BLaER1 (cell line): ENCODE results near the gene ZNF615.
"Not testable (repeated sequence)": the region's sequence is repeated elsewhere in the genome, so short reads cannot be mapped to it uniquely, and the experiment has no call there.

Experiments
- H3K27ac ChIP-seq: shearing (Covaris generic); formaldehyde crosslinking; 2 replicates; pipeline ENCODE4 v1.8.1; 2022
- H3K27me3 ChIP-seq: shearing (Covaris generic); formaldehyde crosslinking; 2 replicates; pipeline ENCODE4 v1.8.1; 2022
- H3K36me3 ChIP-seq: shearing (Covaris generic); formaldehyde crosslinking; 2 replicates; pipeline ENCODE4 v1.8.1; 2022
- H3K4me1 ChIP-seq: shearing (Covaris generic); formaldehyde crosslinking; 2 replicates; pipeline ENCODE4 v1.8.1; 2022
- H3K4me2 ChIP-seq: shearing (Covaris generic); formaldehyde crosslinking; 2 replicates; pipeline ENCODE4 v1.8.1; 2022
- H3K4me3 ChIP-seq: shearing (Covaris generic); formaldehyde crosslinking; 2 replicates; pipeline ENCODE4 v1.8.1; 2022
- H3K9ac ChIP-seq: shearing (Covaris generic); formaldehyde crosslinking; 2 replicates; pipeline ENCODE4 v1.8.1; 2022
- H3K9me3 ChIP-seq: shearing (Covaris generic); formaldehyde crosslinking; 2 replicates; pipeline ENCODE4 v1.8.1; 2022
- H4K20me1 ChIP-seq: shearing (Covaris generic); formaldehyde crosslinking; 2 replicates; pipeline ENCODE4 v1.8.1; 2022
- Cebpa-rat ChIP-seq: shearing (Covaris generic); IDR thresholded peaks from 2 replicates; pipeline ENCODE4 v1.8.1; 2022

Gene ZNF615

GRCh38 chr19:52007806-52008557, at the start of gene ZNF615:
Gene ZNF615 (minus strand): TSS chr19:52008211. CDS start chr19:52003711, 4,500 bp downstream.
- Histone ChIP-seq H3K4me2 (peak within 1 kb of the TSS; percentile 91), H3K9me3 (peaks cover 57% of the 10 kb centered on the region), H3K4me3 (peak within 1 kb of the TSS; percentile 82), H3K4me1 (peaks cover 10% of the 10 kb centered on the region), H4K20me1 (no peaks in the 10 kb centered on the region), H3K27ac (peak within 1 kb of the TSS; percentile 94), H3K36me3 (peaks cover 41% of the 10 kb centered on the region), H3K9ac (peak within 1 kb of the TSS; percentile 92), H3K27me3 (no peaks in the 10 kb centered on the region)
- no peak for TF ChIP-seq Cebpa-rat

GRCh38 chr19:52056480-52056879, 48.5 kb upstream of the ZNF615 start:
- not testable (repeated sequence) for H3K4me3 ChIP-seq, H3K4me2 ChIP-seq, H4K20me1 ChIP-seq, H3K9ac ChIP-seq, H3K27ac ChIP-seq, H3K27me3 ChIP-seq, H3K4me1 ChIP-seq
- H3K9me3 ChIP-seq, result peaks cover 90% of the 10 kb centered on the region
- H3K36me3 ChIP-seq, result peaks cover 26% of the 10 kb centered on the region

GRCh38 chr19:52051736-52052135, 43.7 kb upstream of the ZNF615 start:
- not testable (repeated sequence) for H3K27me3 ChIP-seq, H3K4me2 ChIP-seq, H3K4me1 ChIP-seq, H3K9ac ChIP-seq, H4K20me1 ChIP-seq, H3K27ac ChIP-seq, H3K4me3 ChIP-seq
- Histone ChIP-seq H3K36me3 (peaks cover 15% of the 10 kb centered on the region), H3K9me3 (peaks cover 61% of the 10 kb centered on the region)

- Histone ChIP-seq H3K4me3 (peak within 1 kb of the TSS; percentile 78), H3K27ac (peak within 1 kb of the TSS; percentile 96), H3K27me3 (no peaks in the 10 kb centered on the region), H4K20me1 (no peaks in the 10 kb centered on the region), H3K4me1 (peaks cover 8% of the 10 kb centered on the region; the same call in 1 of the 2 replicates), H3K4me2 (peak within 1 kb of the TSS; percentile 87), H3K9ac (peak within 1 kb of the TSS; percentile 96), H3K9me3 (peaks cover 67% of the 10 kb centered on the region), H3K36me3 (peaks cover 44% of the 10 kb centered on the region)
- no peak for TF ChIP-seq Cebpa-rat
These were observed 40.8 kb upstream of the ZNF615 start, which contains the start of gene ZNF432 for GRCh38 chr19:52048555-52049501. Gene ZNF432 (minus strand): TSS chr19:52048838. CDS start chr19:52046868, 1,970 bp downstream.

- H3K9me3 ChIP-seq, result peaks cover 87% of the 10 kb centered on the region
These were observed 31.2 kb upstream of the ZNF615 start for GRCh38 chr19:52039169-52039568.

GRCh38 chr19:52034051-52034728, 26.2 kb upstream of the ZNF615 start:
- H3K36me3 ChIP-seq, result peaks cover 82% of the 10 kb centered on the region
- H3K27ac ChIP-seq, result no peak overlapping the region
- H3K4me1 ChIP-seq, result peaks cover 2% of the 10 kb centered on the region
- no peak overlapping the region for H3K9ac ChIP-seq
- H3K4me3 ChIP-seq, result peak overlapping the region; percentile 27
- no peaks in the 10 kb centered on the region for H3K27me3 ChIP-seq
- no peaks in the 10 kb centered on the region for H4K20me1 ChIP-seq
- TF ChIP-seq Cebpa-rat, result no peak
- peaks cover 95% of the 10 kb centered on the region for H3K9me3 ChIP-seq
- H3K4me2 ChIP-seq, result no peak overlapping the region

More at GRCh38 chr19:52039169-52039568, 31.2 kb upstream of the ZNF615 start:
- H3K36me3 ChIP-seq, result peaks cover 94% of the 10 kb centered on the region
- H3K27me3 ChIP-seq, result no peaks in the 10 kb centered on the region
- no peak for TF ChIP-seq Cebpa-rat
- no peak overlapping the region for H3K9ac ChIP-seq
- no peak overlapping the region for H3K4me2 ChIP-seq
- H3K27ac ChIP-seq, result no peak overlapping the region
- H3K4me3 ChIP-seq, result peak overlapping the region; percentile 11; the same call in 1 of the 2 replicates
- no peaks in the 10 kb centered on the region for H4K20me1 ChIP-seq
- no peaks in the 10 kb centered on the region for H3K4me1 ChIP-seq

GRCh38 chr19:52028780-52029123, 20.7 kb upstream of the ZNF615 start:
- Histone ChIP-seq H3K27me3 (no peaks in the 10 kb centered on the region), H3K4me2 (peak overlapping the region; percentile 91), H3K9ac (peak overlapping the region; percentile 96), H3K9me3 (peaks cover 73% of the 10 kb centered on the region), H3K4me1 (peaks cover 20% of the 10 kb centered on the region), H3K27ac (peak overlapping the region; percentile 93), H3K4me3 (peak overlapping the region; percentile 84), H3K36me3 (peaks cover 59% of the 10 kb centered on the region), H4K20me1 (no peaks in the 10 kb centered on the region)
- TF ChIP-seq Cebpa-rat, result no peak

GRCh38 chr19:52028027-52028779, 20.2 kb upstream of the ZNF615 start, which contains the start of gene ZNF614:
Gene ZNF614 (minus strand): TSS chr19:52028379. CDS start chr19:52025745, 2,634 bp downstream.
- Histone ChIP-seq H3K4me1 (peaks cover 20% of the 10 kb centered on the region), H3K4me3 (peak within 1 kb of the TSS; percentile 84), H3K4me2 (peak within 1 kb of the TSS; percentile 91), H3K36me3 (peaks cover 59% of the 10 kb centered on the region), H3K27me3 (no peaks in the 10 kb centered on the region), H3K9ac (peak within 1 kb of the TSS; percentile 96), H3K9me3 (peaks cover 73% of the 10 kb centered on the region), H3K27ac (peak within 1 kb of the TSS; percentile 93), H4K20me1 (no peaks in the 10 kb centered on the region)
- TF ChIP-seq Cebpa-rat, result no peak

GRCh38 chr19:52026255-52026990, 18.4 kb upstream of the ZNF615 start:
- H4K20me1 ChIP-seq, H3K9ac ChIP-seq, H3K27ac ChIP-seq, H3K27me3 ChIP-seq: not testable (repeated sequence)
- peaks cover 73% of the 10 kb centered on the region for H3K9me3 ChIP-seq
- peak overlapping the region; percentile 84; the same call in 1 of the 2 replicates for H3K4me3 ChIP-seq
- H3K36me3 ChIP-seq, result peaks cover 61% of the 10 kb centered on the region
- H3K4me1 ChIP-seq, result peaks cover 20% of the 10 kb centered on the region
- H3K4me2 ChIP-seq, result peak overlapping the region; percentile 91

- H3K36me3 ChIP-seq, result peaks cover 75% of the 10 kb centered on the region
- not testable (repeated sequence) for H3K27me3 ChIP-seq, H4K20me1 ChIP-seq, H3K9ac ChIP-seq, H3K4me2 ChIP-seq, H3K27ac ChIP-seq
- H3K4me1 ChIP-seq, result peaks cover 20% of the 10 kb centered on the region
- 0 out of 2 replicates have a peak overlapping the region, but pooled peaks have one; percentile 1 for H3K4me3 ChIP-seq
- peaks cover 76% of the 10 kb centered on the region for H3K9me3 ChIP-seq
These were observed 16.5 kb upstream of the ZNF615 start for GRCh38 chr19:52024478-52024877.
